ENCODE data around the gene UNC13D.
A peak's percentile ranks its signal among the peaks of the same experiment; 100 is the strongest.
"Not testable (repeated sequence)": the region's sequence is repeated elsewhere in the genome, so short reads cannot be mapped to it uniquely, and the experiment has no call there.

UNC13D gene

GRCh38 chr17:75874323-75875181, 30.3 kb upstream of the UNC13D start:
- no peak for DNase-seq (ENCODE audit: low read depth in 2 of 2)

- no peak for DNase-seq (ENCODE audit: low read depth in 2 of 2)
Observed at GRCh38 chr17:75873587-75874322, 29.6 kb upstream of the UNC13D start.

GRCh38 chr17:75872434-75873351, 28.5 kb upstream of the UNC13D start:
- DNase-seq (ENCODE audit: low read depth in 2 of 2), result no peak

- DNase-seq (ENCODE audit: low read depth in 2 of 2), result not testable (repeated sequence)
Observed at GRCh38 chr17:75870228-75870627, 26.0 kb upstream of the UNC13D start.

- no peak for DNase-seq (ENCODE audit: low read depth in 2 of 2)
Observed at GRCh38 chr17:75869282-75870141, 25.3 kb upstream of the UNC13D start.

GRCh38 chr17:75868730-75869281, 24.6 kb upstream of the UNC13D start:
- DNase-seq (ENCODE audit: low read depth in 2 of 2), result not testable (repeated sequence)

GRCh38 chr17:75865404-75866188, 21.4 kb upstream of the UNC13D start:
- DNase-seq (ENCODE audit: low read depth in 2 of 2), result not testable (repeated sequence)

- DNase-seq (ENCODE audit: low read depth in 2 of 2), result not testable (repeated sequence)
Observed at GRCh38 chr17:75864887-75865286, 20.7 kb upstream of the UNC13D start.

GRCh38 chr17:75864448-75864871, 20.3 kb upstream of the UNC13D start:
- DNase-seq (ENCODE audit: low read depth in 2 of 2), result no peak

GRCh38 chr17:75861927-75862317, 17.7 kb upstream of the UNC13D start:
- no peak for DNase-seq (ENCODE audit: low read depth in 2 of 2)

- not testable (repeated sequence) for DNase-seq (ENCODE audit: low read depth in 2 of 2)
Observed at GRCh38 chr17:75859358-75859757, 15.2 kb upstream of the UNC13D start.

GRCh38 chr17:75856062-75856756, 12.0 kb upstream of the UNC13D start:
- no peak for DNase-seq (ENCODE audit: low read depth in 2 of 2)

- DNase-seq (ENCODE audit: low read depth in 2 of 2), result peak; percentile 95 to 96
Observed at GRCh38 chr17:75855310-75856061, 11.3 kb upstream of the UNC13D start, which contains the start of gene WBP2. TSS of gene WBP2 (minus strand) at chr17:75855335. CDS start at chr17:75855297, 38 bp downstream.

GRCh38 chr17:75854881-75855309, 10.7 kb upstream of the UNC13D start:
- DNase-seq (ENCODE audit: low read depth in 2 of 2), result no peak

- DNase-seq (ENCODE audit: low read depth in 2 of 2), result no peak
Observed at GRCh38 chr17:75854101-75854748, 10.0 kb upstream of the UNC13D start.

- no peak for DNase-seq (ENCODE audit: low read depth in 2 of 2)
Observed at GRCh38 chr17:75853433-75853832, 9.2 kb upstream of the UNC13D start.

- not testable (repeated sequence) for DNase-seq (ENCODE audit: low read depth in 2 of 2)
Observed at GRCh38 chr17:75851693-75851991, 7.4 kb upstream of the UNC13D start.
